Stomach (tissue), 4 donors: Measurements from ENCODE around the gene POLR3K.

Source experiments
- EP300 ChIP-seq: sonication (generic); formaldehyde crosslinking; IDR thresholded peaks from one replicate; pipeline ENCODE4 v1.6.1; 2017; ENCODE audit warnings: antibody characterized with exemption
- POLR2A ChIP-seq, 4 donors: fragments of 450-650 bp; IDR thresholded peaks; one replicate each; pipeline ENCODE4 v1.6.1; 2016; ENCODE audit warnings: antibody characterized with exemption in 4 of 4, control low read depth in 2 of 4, mild to moderate bottlenecking in 1 of 4, moderate library complexity in 1 of 4
- POLR2AphosphoS5 ChIP-seq, 3 donors: sonication (generic); formaldehyde crosslinking; IDR thresholded peaks; one replicate each; pipeline ENCODE4 v1.6.1; 2016; ENCODE audit warnings: antibody characterized with exemption in 3 of 3
- TF ChIP-seq, protein P1 (sequence below), 7 experiments: fragments of 450-650 bp in 4 of 7; fragments of 200-600 bp in 3 of 7; sonication (generic) in 3 of 7; IDR thresholded peaks; one replicate each; pipeline ENCODE4 v1.5.1; 2016 to 2019; ENCODE audit warnings: antibody characterized with exemption in 7 of 7, control low read depth in 2 of 7, mild to moderate bottlenecking in 1 of 7

DNA sequence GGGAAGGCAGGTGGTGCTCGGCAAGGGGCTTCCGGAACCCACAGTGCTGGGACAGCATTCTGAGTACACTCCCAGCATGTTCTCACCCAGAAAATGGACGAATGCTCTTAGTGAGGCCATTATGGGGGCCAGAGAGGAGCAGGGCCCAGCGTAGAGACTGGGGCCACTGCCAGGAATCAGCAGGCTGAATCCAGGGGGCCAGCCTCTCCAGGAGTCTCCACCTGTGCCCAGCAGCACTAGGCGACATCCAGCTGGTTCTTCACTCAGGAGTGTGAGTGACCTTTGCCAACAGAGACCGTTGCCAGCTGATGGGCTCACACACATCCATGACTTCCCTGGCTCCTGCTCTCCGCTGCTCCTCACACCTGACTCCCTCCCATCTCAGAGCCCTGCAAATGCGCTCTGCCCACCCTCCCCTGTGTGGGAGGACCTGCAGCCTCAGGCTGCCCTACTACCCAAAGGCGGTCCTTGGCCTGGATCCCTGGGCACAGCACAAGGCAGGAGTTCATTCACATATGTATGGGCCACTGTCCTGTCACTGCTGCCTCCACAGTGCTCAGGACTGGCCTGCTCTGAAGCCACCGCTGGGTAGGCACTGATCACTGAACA lies 13.9 kb upstream of the POLR3K start:
- TF ChIP-seq, protein P1, sequence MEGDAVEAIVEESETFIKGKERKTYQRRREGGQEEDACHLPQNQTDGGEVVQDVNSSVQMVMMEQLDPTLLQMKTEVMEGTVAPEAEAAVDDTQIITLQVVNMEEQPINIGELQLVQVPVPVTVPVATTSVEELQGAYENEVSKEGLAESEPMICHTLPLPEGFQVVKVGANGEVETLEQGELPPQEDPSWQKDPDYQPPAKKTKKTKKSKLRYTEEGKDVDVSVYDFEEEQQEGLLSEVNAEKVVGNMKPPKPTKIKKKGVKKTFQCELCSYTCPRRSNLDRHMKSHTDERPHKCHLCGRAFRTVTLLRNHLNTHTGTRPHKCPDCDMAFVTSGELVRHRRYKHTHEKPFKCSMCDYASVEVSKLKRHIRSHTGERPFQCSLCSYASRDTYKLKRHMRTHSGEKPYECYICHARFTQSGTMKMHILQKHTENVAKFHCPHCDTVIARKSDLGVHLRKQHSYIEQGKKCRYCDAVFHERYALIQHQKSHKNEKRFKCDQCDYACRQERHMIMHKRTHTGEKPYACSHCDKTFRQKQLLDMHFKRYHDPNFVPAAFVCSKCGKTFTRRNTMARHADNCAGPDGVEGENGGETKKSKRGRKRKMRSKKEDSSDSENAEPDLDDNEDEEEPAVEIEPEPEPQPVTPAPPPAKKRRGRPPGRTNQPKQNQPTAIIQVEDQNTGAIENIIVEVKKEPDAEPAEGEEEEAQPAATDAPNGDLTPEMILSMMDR (IDR thresholded peaks at IDR 0.05): no peak
- TF ChIP-seq POLR2A (IDR thresholded peaks at IDR 0.05): no peak
- TF ChIP-seq EP300: no peak
- no peak for TF ChIP-seq POLR2AphosphoS5 (IDR thresholded peaks at IDR 0.05)
